Right lobe of liver (tissue), 6 donors: ENCODE measurements around the gene RTN4R. TPM values are rescaled to one million over a fixed set of nuclear protein-coding genes. Genes with fewer than 3 reads are reported as not detected.

Experiments
- ATAC-seq, 4 donors: fragments of 200-7000 bp; cut with Tn5 transposase; one replicate each; pipeline ENCODE4 v1.9.1; 2020; ENCODE audit warnings: mild to moderate bottlenecking in 4 of 4, moderate library complexity in 4 of 4
- DNase-seq, 3 donors: peaks; one replicate each; pipeline ENCODE4 v3.0.0-alpha.2; 2020
- H3K27ac ChIP-seq, 3 donors: fragments of 200-600 bp; one replicate each; pipeline ENCODE4 v1.8.0; 2022
- H3K27me3 ChIP-seq, 2 donors: fragments of 200-600 bp; one replicate each; pipeline ENCODE4 v1.8.0; 2022
- H3K36me3 ChIP-seq, 4 donors: fragments of 200-600 bp; sonication (generic) in 1 of 4; one replicate each; pipeline versions ENCODE4 v1.5.1 to v1.8.0; 2017 to 2022; ENCODE audit warnings: control low read depth in 1 of 4
- H3K4me1 ChIP-seq, 4 donors: fragments of 200-600 bp; sonication (generic) in 1 of 4; one replicate each; pipeline versions ENCODE4 v1.5.1 to v1.8.0; 2017 to 2022; ENCODE audit warnings: control low read depth in 1 of 4
- H3K4me3 ChIP-seq, 3 donors: fragments of 200-600 bp; one replicate each; pipeline ENCODE4 v1.8.0; 2022
- H3K9me3 ChIP-seq, 4 donors: fragments of 200-600 bp; sonication (generic) in 1 of 4; one replicate each; pipeline versions ENCODE4 v1.5.1 to v1.8.0; 2017 to 2022; ENCODE audit warnings: control low read depth in 1 of 4
- POLR2A ChIP-seq: fragments of 450-650 bp; IDR thresholded peaks from one replicate; pipeline ENCODE4 v1.6.1; 2017; ENCODE audit warnings: antibody characterized with exemption, mild to moderate bottlenecking
- WGBS: methylation state at CpG from one replicate; pipeline ENCODE4 v1.1.6; 2018; ENCODE audit warnings: low coverage, low lambda C conversion rate; ENCODE audit not compliant: insufficient coverage; ENCODE audit errors: missing lambda C conversion rate; 5-methylcytosine and 5-hydroxymethylcytosine counted together
- intact Hi-C, 2 donors: fragments of 100-400 bp; cut with DNase I; formaldehyde crosslinking; loops; one replicate each; pipeline versions ENCODE4 v1.11.2 to v1.14.1; 2022
- total RNA-seq, 6 experiments: library from RNA; depleted of rRNA in 2 of 6; stranded (reverse); fragments of >200 nt in 2 of 6; fragmentation: NEBNext Ultra II Directional in 3 of 6; extraction: Animal tissue kit (Norgen Biotek cat#: 25700) in 3 of 6; gene quantifications; one replicate each; pipeline versions ENCODE4 v1.1.0 to v1.2.4, GENCODE V29; 2016 to 2023
- TF ChIP-seq, protein P1 (sequence below), 4 donors: fragments of 200-600 bp in 3 of 4; fragments of 450-650 bp in 1 of 4; IDR thresholded peaks; one replicate each; pipeline versions ENCODE4 v1.5.1 to v1.8.0; 2016 to 2022; ENCODE audit warnings: antibody characterized with exemption in 4 of 4, mild to moderate bottlenecking in 2 of 4
- donor health status: DM: no; HTN: yes; CAD: no.
- donor health status: DM: no; HTN: no; CAD: no.
- donor health status: DM: no; HTN: no; CAD: no.
- donor health status: DM: no; HTN: yes; CAD: no.
- donor health status: DM: no; HTN: yes; CAD: no.

The RTN4R gene
- total RNA-seq, 6 experiments from 2014 or later: 3.0 to 12.4 (median 8.5) TPM

- H3K4me1 ChIP-seq: peaks cover 0 to 11% (median 4%) of the 10 kb centered on the region in 4 donors
- peak overlapping the region in 2 of 3 donors; percentile 75 to 77 for H3K27ac ChIP-seq
- TF ChIP-seq, protein P1, sequence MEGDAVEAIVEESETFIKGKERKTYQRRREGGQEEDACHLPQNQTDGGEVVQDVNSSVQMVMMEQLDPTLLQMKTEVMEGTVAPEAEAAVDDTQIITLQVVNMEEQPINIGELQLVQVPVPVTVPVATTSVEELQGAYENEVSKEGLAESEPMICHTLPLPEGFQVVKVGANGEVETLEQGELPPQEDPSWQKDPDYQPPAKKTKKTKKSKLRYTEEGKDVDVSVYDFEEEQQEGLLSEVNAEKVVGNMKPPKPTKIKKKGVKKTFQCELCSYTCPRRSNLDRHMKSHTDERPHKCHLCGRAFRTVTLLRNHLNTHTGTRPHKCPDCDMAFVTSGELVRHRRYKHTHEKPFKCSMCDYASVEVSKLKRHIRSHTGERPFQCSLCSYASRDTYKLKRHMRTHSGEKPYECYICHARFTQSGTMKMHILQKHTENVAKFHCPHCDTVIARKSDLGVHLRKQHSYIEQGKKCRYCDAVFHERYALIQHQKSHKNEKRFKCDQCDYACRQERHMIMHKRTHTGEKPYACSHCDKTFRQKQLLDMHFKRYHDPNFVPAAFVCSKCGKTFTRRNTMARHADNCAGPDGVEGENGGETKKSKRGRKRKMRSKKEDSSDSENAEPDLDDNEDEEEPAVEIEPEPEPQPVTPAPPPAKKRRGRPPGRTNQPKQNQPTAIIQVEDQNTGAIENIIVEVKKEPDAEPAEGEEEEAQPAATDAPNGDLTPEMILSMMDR (IDR thresholded peaks at IDR 0.05): no peak
- TF ChIP-seq POLR2A: peak; percentile 45
- no peaks in the 10 kb centered on the region for H3K9me3 ChIP-seq
- 2% methylated on average over 24 of the region's 90 CpGs for WGBS
- H3K27me3 ChIP-seq: no peaks in the 10 kb centered on the region
- H3K4me3 ChIP-seq: peak overlapping the region; percentile 43 to 61 (median 57)
- peak; percentile 87 to 92 (median 88) for ATAC-seq
- DNase-seq: peak; percentile 88 to 97 (median 96)
- H3K36me3 ChIP-seq: no peaks in the 10 kb centered on the region
- intact Hi-C loops: no loop called here
Measured at GRCh38 chr22:20298803-20299745, 31.0 kb upstream of the RTN4R start.

- TF ChIP-seq, protein P1 (IDR thresholded peaks at IDR 0.05): no peak
- TF ChIP-seq POLR2A: no peak
- Histone ChIP-seq H3K27ac (peak overlapping the region in 1 of 3 donors; percentile 77), H3K27me3 (no peaks in the 10 kb centered on the region), H3K4me3 (peak overlapping the region in 2 of 3 donors; percentile 57 to 61), H3K36me3 (no peaks in the 10 kb centered on the region), H3K4me1 (peaks cover 0 to 11% (median 4%) of the 10 kb centered on the region in 4 donors), H3K9me3 (no peaks in the 10 kb centered on the region)
- DNase-seq (no peak), ATAC-seq (no peak)
- intact Hi-C loops: no loop called here
- 61% methylated on average over 5 of the region's 25 CpGs for WGBS
Measured at GRCh38 chr22:20298110-20298802, 30.1 kb upstream of the RTN4R start.

DNA sequence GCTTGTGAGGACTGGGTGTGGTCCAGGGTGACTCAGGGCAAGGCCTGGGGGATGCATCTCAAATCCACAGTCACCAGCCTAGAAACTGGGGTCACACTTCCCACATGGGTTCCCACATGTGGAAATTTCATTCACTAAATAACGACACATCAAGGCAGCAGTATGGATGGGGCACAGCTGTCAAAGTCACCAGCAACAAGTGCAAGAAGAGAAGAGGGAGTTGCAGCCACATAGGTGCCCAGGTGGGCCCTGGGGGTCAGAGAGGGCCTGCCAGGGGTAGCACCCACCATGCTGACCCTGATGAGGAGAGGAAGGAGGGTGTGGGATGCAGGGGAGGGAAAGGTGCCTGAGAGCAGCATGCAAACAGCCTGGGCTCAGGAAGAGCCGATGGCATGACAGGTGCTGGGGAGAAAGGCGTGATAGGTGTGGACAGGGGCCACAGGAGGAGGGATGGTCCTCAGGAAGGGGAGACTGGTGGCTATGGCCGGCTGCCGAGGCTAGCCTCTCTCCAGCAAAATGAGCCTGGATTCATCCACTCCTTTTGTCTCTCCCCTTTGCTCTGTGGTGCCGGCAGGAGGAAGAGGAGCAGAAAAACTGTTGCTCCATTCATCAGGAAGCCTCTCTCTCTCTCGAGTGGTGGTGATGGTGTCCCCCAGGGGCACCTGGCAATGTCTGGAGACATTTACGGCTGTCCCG lies 29.4 kb upstream of the RTN4R start:
- Histone ChIP-seq H3K27me3 (no peaks in the 10 kb centered on the region), H3K4me1 (peaks cover 0 to 11% (median 4%) of the 10 kb centered on the region in 4 donors), H3K4me3 (no peak overlapping the region), H3K36me3 (no peaks in the 10 kb centered on the region), H3K9me3 (no peaks in the 10 kb centered on the region), H3K27ac (no peak overlapping the region)
- intact Hi-C loops: no loop called here
- TF ChIP-seq, protein P1 (IDR thresholded peaks at IDR 0.05): no peak
- no peak for TF ChIP-seq POLR2A
- ATAC-seq (no peak), DNase-seq (no peak)
- WGBS: 60% methylated on average over 1 of the region's 9 CpGs

GRCh38 chr22:20296598-20296997 lies 28.5 kb upstream of the RTN4R start:
- H3K9me3 ChIP-seq: no peaks in the 10 kb centered on the region
- no peak for TF ChIP-seq POLR2A
- TF ChIP-seq, protein P1 (IDR thresholded peaks at IDR 0.05): no peak
- H3K27me3 ChIP-seq: no peaks in the 10 kb centered on the region
- WGBS: 89% methylated on average over 7 of the region's 9 CpGs
- no peaks in the 10 kb centered on the region for H3K36me3 ChIP-seq
- ATAC-seq (no peak), DNase-seq (no peak)
- intact Hi-C loops: no loop called here
- no peak overlapping the region for H3K4me3 ChIP-seq
- peaks cover 0 to 11% (median 4%) of the 10 kb centered on the region in 4 donors for H3K4me1 ChIP-seq
- no peak overlapping the region for H3K27ac ChIP-seq
